SJSA1 (cell line): ENCODE results near the gene WNT7B. TPM values are rescaled to one million over a fixed set of nuclear protein-coding genes. Genes with fewer than 3 reads are reported as not detected.

Experiments
- DNase-seq, 2 experiments: peaks; one replicate each; pipeline ENCODE4 v3.0.0-alpha.2; 2015 to 2020; ENCODE audit warnings: low spot score in 2 of 2, low read depth in 1 of 2
- H3K27ac ChIP-seq: fragments of 250-450 bp; sonication (Bioruptor Pico); 2 replicates; pipeline ENCODE4 v1.5.1; 2020; ENCODE audit warnings: mild to moderate bottlenecking, moderate library complexity
- H3K27me3 ChIP-seq: fragments of 250-450 bp; sonication (Bioruptor Pico); replicated peaks from 2 replicates; pipeline ENCODE4 v1.5.1; 2020; ENCODE audit warnings: mild to moderate bottlenecking, moderate library complexity
- H3K36me3 ChIP-seq: fragments of 250-450 bp; sonication (Bioruptor Pico); 2 replicates; pipeline ENCODE4 v1.5.1; 2020; ENCODE audit warnings: mild to moderate bottlenecking
- H3K4me1 ChIP-seq: fragments of 250-450 bp; sonication (Bioruptor Pico); replicated peaks from 2 replicates; pipeline ENCODE4 v1.6.1; 2021; ENCODE audit warnings: mild to moderate bottlenecking
- H3K4me3 ChIP-seq: fragments of 250-450 bp; sonication (Bioruptor Pico); 2 replicates; pipeline ENCODE4 v1.5.1; 2020; ENCODE audit warnings: mild to moderate bottlenecking
- H3K9me3 ChIP-seq: fragments of 250-450 bp; sonication (Bioruptor Pico); replicated peaks from 2 replicates; pipeline ENCODE4 v1.5.1; 2020; ENCODE audit warnings: mild to moderate bottlenecking
- total RNA-seq: library from RNA; depleted of rRNA; stranded (reverse); fragments of >200 nt; shearing (Covaris generic); gene quantifications from 2 replicates; pipeline ENCODE4 v1.2.3, GENCODE V29; 2014

WNT7B gene
- total RNA-seq, 1 experiment from 2014 or later, result 0.18 TPM

- H3K4me3 ChIP-seq, result no peak overlapping the region
- H3K4me1 ChIP-seq, result peaks cover 3% of the 10 kb centered on the region
- no peak for DNase-seq
- no peaks in the 10 kb centered on the region for H3K36me3 ChIP-seq
- 0 out of 2 replicates have a peak, but pooled peaks cover 2% of the 10 kb centered on the region for H3K9me3 ChIP-seq
- no peaks in the 10 kb centered on the region for H3K27me3 ChIP-seq
- H3K27ac ChIP-seq, result no peak overlapping the region
Observed at GRCh38 chr22:45911601-45912271, 65.2 kb downstream of the WNT7B start.

- no peaks in the 10 kb centered on the region for H3K36me3 ChIP-seq
- peaks cover 11% of the 10 kb centered on the region for H3K4me1 ChIP-seq
Observed at GRCh38 chr22:45910928-45911467, 66.0 kb downstream of the WNT7B start.

DNA sequence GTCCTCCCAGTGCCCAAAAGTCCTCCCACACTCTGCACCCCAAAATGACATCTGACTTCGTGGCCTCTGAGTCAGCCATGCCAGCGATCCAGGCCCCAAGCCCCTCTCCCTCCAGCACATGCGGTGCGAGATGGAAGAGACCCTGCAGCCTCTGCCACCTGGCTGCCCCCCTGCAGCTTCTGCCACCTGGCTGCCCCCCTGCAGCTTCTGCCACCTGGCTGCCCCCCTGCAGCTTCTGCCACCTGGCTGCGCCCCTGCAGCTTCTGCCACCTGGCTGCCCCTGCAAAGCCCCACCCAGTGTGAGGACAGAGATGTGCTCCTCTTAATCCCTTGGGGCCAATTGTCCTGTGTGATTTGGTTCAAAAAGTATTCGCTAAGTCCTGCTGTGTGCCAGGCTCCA is 68.0 kb downstream of the WNT7B start:
- Histone ChIP-seq H3K9me3 (no peaks in the 10 kb centered on the region), H3K4me3 (no peak overlapping the region), H3K36me3 (no peaks in the 10 kb centered on the region), H3K4me1 (peaks cover 20% of the 10 kb centered on the region), H3K27me3 (no peaks in the 10 kb centered on the region), H3K27ac (no peak overlapping the region)
- no peak for DNase-seq

More at GRCh38 chr22:45910928-45911467, 66.0 kb downstream of the WNT7B start:
- no peak overlapping the region for H3K27ac ChIP-seq
- H3K27me3 ChIP-seq, result no peaks in the 10 kb centered on the region
- H3K4me3 ChIP-seq, result no peak overlapping the region
- H3K9me3 ChIP-seq, result 0 out of 2 replicates have a peak, but pooled peaks cover 2% of the 10 kb centered on the region
- DNase-seq, result no peak

DNA sequence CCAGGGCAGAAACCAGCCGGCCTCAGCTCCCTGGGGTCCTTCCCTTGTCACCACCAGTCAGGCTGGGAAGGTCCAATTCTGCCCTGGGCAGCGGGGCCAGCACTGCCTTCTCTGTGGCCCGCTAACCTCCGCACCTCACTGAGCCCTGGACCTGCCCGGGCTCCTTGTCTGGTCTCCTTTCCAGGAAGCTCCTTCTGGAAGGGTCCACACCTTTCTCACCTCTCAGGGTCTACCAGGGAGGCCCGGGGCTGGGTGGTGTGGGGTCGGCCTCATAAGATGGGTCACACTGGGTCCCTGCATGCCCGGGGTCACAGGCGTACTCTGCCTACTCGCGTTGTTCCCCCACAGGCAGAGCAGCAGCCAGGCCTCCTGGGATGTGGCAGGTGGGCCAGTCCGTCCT is 69.0 kb downstream of the WNT7B start:
- Histone ChIP-seq H3K4me3 (no peak overlapping the region), H3K36me3 (no peaks in the 10 kb centered on the region), H3K27ac (no peak overlapping the region), H3K4me1 (peaks cover 30% of the 10 kb centered on the region), H3K27me3 (no peaks in the 10 kb centered on the region), H3K9me3 (no peaks in the 10 kb centered on the region)
- DNase-seq, result no peak

- Histone ChIP-seq H3K27me3 (no peaks in the 10 kb centered on the region), H3K4me1 (peaks cover 34% of the 10 kb centered on the region), H3K27ac (no peak overlapping the region), H3K36me3 (no peaks in the 10 kb centered on the region), H3K9me3 (no peaks in the 10 kb centered on the region), H3K4me3 (no peak overlapping the region)
- DNase-seq, result no peak
Observed at GRCh38 chr22:45907378-45907777, 69.6 kb downstream of the WNT7B start.

- Histone ChIP-seq H3K4me3 (no peak overlapping the region), H3K27me3 (no peaks in the 10 kb centered on the region), H3K27ac (no peak overlapping the region), H3K4me1 (peaks cover 34% of the 10 kb centered on the region), H3K36me3 (no peaks in the 10 kb centered on the region), H3K9me3 (no peaks in the 10 kb centered on the region)
- no peak for DNase-seq
Observed at GRCh38 chr22:45906946-45907345, 70.0 kb downstream of the WNT7B start.

- H3K27me3 ChIP-seq, result no peaks in the 10 kb centered on the region
- H3K4me3 ChIP-seq, result no peak overlapping the region
- no peaks in the 10 kb centered on the region for H3K36me3 ChIP-seq
- H3K9me3 ChIP-seq, result no peaks in the 10 kb centered on the region
- DNase-seq, result peak; percentile 78 to 81
- H3K27ac ChIP-seq, result peak overlapping the region; percentile 43
- peaks cover 34% of the 10 kb centered on the region for H3K4me1 ChIP-seq
Observed at GRCh38 chr22:45905924-45906865, 70.8 kb downstream of the WNT7B start.

- DNase-seq, result no peak
- H3K36me3 ChIP-seq, result no peaks in the 10 kb centered on the region
- H3K27me3 ChIP-seq, result no peaks in the 10 kb centered on the region
- H3K9me3 ChIP-seq, result no peaks in the 10 kb centered on the region
- peaks cover 34% of the 10 kb centered on the region for H3K4me1 ChIP-seq
- H3K4me3 ChIP-seq, result no peak overlapping the region
- peak overlapping the region; percentile 43 for H3K27ac ChIP-seq
Observed at GRCh38 chr22:45905326-45905923, 71.5 kb downstream of the WNT7B start.

GRCh38 chr22:45904236-45904635 is 72.7 kb downstream of the WNT7B start:
- no peaks in the 10 kb centered on the region for H3K9me3 ChIP-seq
- no peaks in the 10 kb centered on the region for H3K27me3 ChIP-seq
- H3K4me1 ChIP-seq, result peaks cover 34% of the 10 kb centered on the region
- DNase-seq, result no peak
- H3K4me3 ChIP-seq, result no peak overlapping the region
- H3K36me3 ChIP-seq, result no peaks in the 10 kb centered on the region
- H3K27ac ChIP-seq, result no peak overlapping the region

DNA sequence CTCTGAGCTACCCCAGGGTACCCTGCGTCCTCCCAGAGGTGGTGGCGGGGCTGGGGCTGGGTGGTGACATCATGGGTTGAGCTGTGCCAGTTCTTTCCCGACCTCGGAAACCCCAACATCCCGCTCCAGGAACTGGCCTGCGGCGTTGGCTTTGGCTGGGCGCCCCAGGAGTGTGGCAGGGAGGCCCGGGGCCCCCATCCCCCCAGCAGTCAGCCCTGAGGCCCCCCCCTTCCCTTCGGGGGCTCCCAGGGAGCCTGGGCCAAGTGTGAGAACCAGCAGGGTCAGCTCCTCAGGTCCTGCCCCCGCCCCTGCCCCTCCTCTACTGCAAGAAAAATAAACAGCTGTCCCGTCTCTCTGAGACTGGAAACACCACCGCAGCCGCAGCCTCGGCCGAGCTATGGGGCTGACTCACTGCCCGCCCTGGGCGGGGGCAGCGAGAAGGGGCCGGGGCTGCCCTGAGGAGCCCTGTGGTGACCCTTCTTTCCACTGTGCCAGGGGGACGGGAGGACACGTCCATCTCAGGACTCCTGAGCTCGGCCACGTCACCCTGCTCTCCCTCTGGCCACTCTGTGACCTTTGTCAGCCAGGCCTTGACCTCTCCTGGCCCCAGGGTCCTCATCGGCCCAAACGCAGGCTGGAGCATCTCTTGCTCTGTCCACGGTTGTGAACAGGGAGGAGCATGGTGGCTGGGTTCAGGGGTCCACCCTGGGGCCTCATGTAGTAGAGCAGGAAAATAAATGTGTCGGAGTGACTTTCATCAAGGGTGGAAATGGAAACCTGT is 73.4 kb downstream of the WNT7B start:
- H3K27ac ChIP-seq, result peak overlapping the region; percentile 75

DNA sequence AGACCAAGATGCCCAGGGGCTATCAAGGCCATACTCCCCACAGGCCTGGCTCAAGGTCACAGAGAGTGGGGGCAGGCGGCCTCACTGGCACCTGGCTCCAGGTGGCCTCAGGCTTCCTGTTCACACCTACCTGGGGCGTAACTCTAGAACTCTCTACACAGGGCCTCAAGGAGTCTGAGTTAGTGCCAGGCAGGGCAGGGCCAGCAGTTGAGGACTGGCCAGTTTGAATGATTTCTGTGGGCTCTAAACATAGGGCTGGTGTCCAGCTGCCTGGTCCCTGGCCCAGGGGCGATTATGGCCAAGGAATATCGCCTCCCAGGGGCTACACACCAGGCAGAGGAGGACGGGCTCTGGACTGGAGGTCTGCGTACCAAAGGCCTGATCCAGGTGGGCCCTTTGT is 79.2 kb downstream of the WNT7B start:
- Histone ChIP-seq H3K9me3 (no peaks in the 10 kb centered on the region), H3K4me1 (peaks cover 16% of the 10 kb centered on the region), H3K27me3 (no peaks in the 10 kb centered on the region), H3K36me3 (no peaks in the 10 kb centered on the region), H3K4me3 (no peak overlapping the region), H3K27ac (no peak overlapping the region)
- DNase-seq, result no peak

More for the DNA sequence above, 73.4 kb downstream of the WNT7B start:
- peak overlapping the region; percentile 14 for H3K4me3 ChIP-seq
- H3K9me3 ChIP-seq, result no peaks in the 10 kb centered on the region
- DNase-seq, result peak; percentile 91 to 93
- peaks cover 34% of the 10 kb centered on the region for H3K4me1 ChIP-seq
- no peaks in the 10 kb centered on the region for H3K27me3 ChIP-seq
- H3K36me3 ChIP-seq, result no peaks in the 10 kb centered on the region

DNA sequence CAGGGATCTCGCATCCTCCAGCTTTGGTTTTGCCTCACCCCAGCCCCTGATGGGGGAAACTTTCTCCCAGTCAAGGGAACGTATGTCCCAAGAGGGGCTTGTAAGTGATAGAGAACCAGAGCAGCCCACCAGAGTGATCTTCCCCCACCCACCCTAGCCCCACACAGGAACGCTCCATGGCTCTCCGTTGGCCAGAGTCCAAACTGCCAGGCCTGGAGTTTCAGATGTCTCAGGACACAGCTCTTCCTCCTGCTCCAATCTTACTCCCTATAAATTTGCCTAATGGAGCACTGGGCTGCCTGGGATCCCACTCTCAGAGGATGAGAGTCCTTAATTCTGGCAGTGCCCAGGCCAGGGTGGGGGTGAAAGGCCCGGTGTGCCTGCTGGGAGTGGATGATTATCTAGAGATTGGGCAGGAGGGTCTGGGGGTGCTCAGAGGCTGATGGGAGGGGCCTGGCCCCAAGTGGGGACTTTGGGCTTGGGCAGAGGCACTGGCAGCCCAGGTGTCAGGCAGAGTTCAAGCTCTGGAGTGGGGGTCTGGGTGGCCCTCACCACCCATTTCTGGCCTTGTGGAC is 79.9 kb downstream of the WNT7B start:
- Histone ChIP-seq H3K9me3 (no peaks in the 10 kb centered on the region), H3K36me3 (no peaks in the 10 kb centered on the region)
- DNase-seq, result no peak

More for the DNA sequence above, 79.9 kb downstream of the WNT7B start:
- peaks cover 19% of the 10 kb centered on the region for H3K4me1 ChIP-seq
- H3K4me3 ChIP-seq, result no peak overlapping the region
- H3K27me3 ChIP-seq, result no peaks in the 10 kb centered on the region
- H3K27ac ChIP-seq, result no peak overlapping the region
